ENCODE results near the gene AGBL1.

AGBL1 gene

GRCh38 chr15:86541540-86541939, 461.9 kb downstream of the AGBL1 start:
- H3K4me2 ChIP-seq (ENCODE audit: low read length, poor library complexity, severe bottlenecking), result no peak overlapping the region
- no peak overlapping the region for H2BK5ac ChIP-seq (ENCODE audit: low read depth, low read length, poor library complexity, severe bottlenecking)
- 95% methylated on average over 1 of the region's 1 CpG for WGBS
- no peaks in the 10 kb centered on the region for H3K79me1 ChIP-seq (replicated peaks; ENCODE audit: low read length, poor library complexity, severe bottlenecking)
- no peak overlapping the region for H3K4me3 ChIP-seq (ENCODE audit: insufficient read depth in 1 of 2, low read depth in 1 of 2, low read length in 2 of 2)
- H3K36me3 ChIP-seq (ENCODE audit: control insufficient read depth in 1 of 2, insufficient read depth in 2 of 2, low read depth in 1 of 2, low read length in 2 of 2), result no peaks in the 10 kb centered on the region
- H2BK15ac ChIP-seq (ENCODE audit: low read depth, poor library complexity, severe bottlenecking), result no peak overlapping the region
- H2AFZ ChIP-seq (ENCODE audit: low read depth, low read length), result no peak overlapping the region
- no peak overlapping the region for H4K91ac ChIP-seq (ENCODE audit: low read length)
- no peak overlapping the region for H3K4ac ChIP-seq (ENCODE audit: low read depth in 1 of 2, low read length in 2 of 2)
- no peak overlapping the region for H3K27ac ChIP-seq (ENCODE audit: low read length, poor library complexity, severe bottlenecking)
- H3K9me3 ChIP-seq (ENCODE audit: control insufficient read depth, low read length), result peaks cover 21% of the 10 kb centered on the region
- no peak for DNase-seq
- H3K4me1 ChIP-seq (ENCODE audit: control insufficient read depth, insufficient read depth, low read depth, low read length), result no peaks in the 10 kb centered on the region
- H2AK5ac ChIP-seq (ENCODE audit: low read length, severe bottlenecking), result no peak overlapping the region
- no peak overlapping the region for H2BK12ac ChIP-seq (ENCODE audit: low read length in 2 of 2)
- no peaks in the 10 kb centered on the region for H3K27me3 ChIP-seq (ENCODE audit: control insufficient read depth in 1 of 2, insufficient read depth in 1 of 2, low read length in 2 of 2)
- no peak overlapping the region for H3K18ac ChIP-seq (ENCODE audit: low read depth in 1 of 2, low read length in 2 of 2)
- no peak overlapping the region for H3K23ac ChIP-seq (ENCODE audit: low read length in 2 of 2)
- no peak overlapping the region for H3K9ac ChIP-seq (ENCODE audit: low read length)
- no peak overlapping the region for H4K8ac ChIP-seq (ENCODE audit: low read length)
- no peak overlapping the region for H2BK120ac ChIP-seq (ENCODE audit: low read depth, low read length)
- no peak overlapping the region for H3K14ac ChIP-seq (ENCODE audit: low read length in 2 of 2)

GRCh38 chr15:86550075-86550474, 470.4 kb downstream of the AGBL1 start:
- Histone ChIP-seq H3K4ac (ENCODE audit: low read depth in 1 of 2, low read length in 2 of 2) (no peak overlapping the region), H2BK5ac (ENCODE audit: low read depth, low read length, poor library complexity, severe bottlenecking) (no peak overlapping the region), H3K27ac (ENCODE audit: low read length, poor library complexity, severe bottlenecking) (no peak overlapping the region), H3K4me2 (ENCODE audit: low read length, poor library complexity, severe bottlenecking) (no peak overlapping the region), H3K9ac (ENCODE audit: low read length) (no peak overlapping the region), H2BK12ac (ENCODE audit: low read length in 2 of 2) (no peak overlapping the region), H3K23ac (ENCODE audit: low read length in 2 of 2) (no peak overlapping the region), H2AK5ac (ENCODE audit: low read length, severe bottlenecking) (no peak overlapping the region), H2BK120ac (ENCODE audit: low read depth, low read length) (no peak overlapping the region), H4K8ac (ENCODE audit: low read length) (no peak overlapping the region), H4K91ac (ENCODE audit: low read length) (no peak overlapping the region), H2BK15ac (ENCODE audit: low read depth, poor library complexity, severe bottlenecking) (no peak overlapping the region), H2AFZ (ENCODE audit: low read depth, low read length) (no peak overlapping the region), H3K79me1 (replicated peaks; ENCODE audit: low read length, poor library complexity, severe bottlenecking) (no peaks in the 10 kb centered on the region), H3K14ac (ENCODE audit: low read length in 2 of 2) (no peak overlapping the region), H3K4me3 (ENCODE audit: insufficient read depth in 1 of 2, low read depth in 1 of 2, low read length in 2 of 2) (no peak overlapping the region), H3K9me3 (ENCODE audit: control insufficient read depth, low read length) (peaks cover 2% of the 10 kb centered on the region), H3K4me1 (ENCODE audit: control insufficient read depth, insufficient read depth, low read depth, low read length) (no peaks in the 10 kb centered on the region), H3K27me3 (ENCODE audit: control insufficient read depth in 1 of 2, insufficient read depth in 1 of 2, low read length in 2 of 2) (no peaks in the 10 kb centered on the region), H3K36me3 (ENCODE audit: control insufficient read depth in 1 of 2, insufficient read depth in 2 of 2, low read depth in 1 of 2, low read length in 2 of 2) (no peaks in the 10 kb centered on the region), H3K18ac (ENCODE audit: low read depth in 1 of 2, low read length in 2 of 2) (no peak overlapping the region)
- DNase-seq, result no peak
- no CpG with 5 or more reads among the region's 1 CpG for WGBS

- peak; percentile 71 for DNase-seq
- H2AK5ac ChIP-seq (ENCODE audit: low read length, severe bottlenecking), result no peak overlapping the region
- no peaks in the 10 kb centered on the region for H3K9me3 ChIP-seq (ENCODE audit: control insufficient read depth, low read length)
- H3K9ac ChIP-seq (ENCODE audit: low read length), result no peak overlapping the region
- H3K14ac ChIP-seq (ENCODE audit: low read length in 2 of 2), result no peak overlapping the region
- no peaks in the 10 kb centered on the region for H3K4me1 ChIP-seq (ENCODE audit: control insufficient read depth, insufficient read depth, low read depth, low read length)
- H3K18ac ChIP-seq (ENCODE audit: low read depth in 1 of 2, low read length in 2 of 2), result no peak overlapping the region
- no peak overlapping the region for H2BK120ac ChIP-seq (ENCODE audit: low read depth, low read length)
- H3K4ac ChIP-seq (ENCODE audit: low read depth in 1 of 2, low read length in 2 of 2), result no peak overlapping the region
- no peaks in the 10 kb centered on the region for H3K27me3 ChIP-seq (ENCODE audit: control insufficient read depth in 1 of 2, insufficient read depth in 1 of 2, low read length in 2 of 2)
- H2BK15ac ChIP-seq (ENCODE audit: low read depth, poor library complexity, severe bottlenecking), result no peak overlapping the region
- H3K4me3 ChIP-seq (ENCODE audit: insufficient read depth in 1 of 2, low read depth in 1 of 2, low read length in 2 of 2), result no peak overlapping the region
- H2BK12ac ChIP-seq (ENCODE audit: low read length in 2 of 2), result no peak overlapping the region
- no peak overlapping the region for H3K23ac ChIP-seq (ENCODE audit: low read length in 2 of 2)
- no peaks in the 10 kb centered on the region for H3K36me3 ChIP-seq (ENCODE audit: control insufficient read depth in 1 of 2, insufficient read depth in 2 of 2, low read depth in 1 of 2, low read length in 2 of 2)
- no peak overlapping the region for H2BK5ac ChIP-seq (ENCODE audit: low read depth, low read length, poor library complexity, severe bottlenecking)
- no peaks in the 10 kb centered on the region for H3K79me1 ChIP-seq (replicated peaks; ENCODE audit: low read length, poor library complexity, severe bottlenecking)
- no peak overlapping the region for H3K4me2 ChIP-seq (ENCODE audit: low read length, poor library complexity, severe bottlenecking)
- no peak overlapping the region for H3K27ac ChIP-seq (ENCODE audit: low read length, poor library complexity, severe bottlenecking)
- no peak overlapping the region for H4K91ac ChIP-seq (ENCODE audit: low read length)
- no peak overlapping the region for H4K8ac ChIP-seq (ENCODE audit: low read length)
- 0% methylated on average over 1 of the region's 1 CpG for WGBS
- H2AFZ ChIP-seq (ENCODE audit: low read depth, low read length), result no peak overlapping the region
These were observed 473.4 kb downstream of the AGBL1 start for GRCh38 chr15:86553108-86553507.

- no peak overlapping the region for H3K27ac ChIP-seq (ENCODE audit: low read length, poor library complexity, severe bottlenecking)
- H2BK12ac ChIP-seq (ENCODE audit: low read length in 2 of 2), result peak overlapping the region; percentile 45 to 54
- no peak overlapping the region for H3K4me2 ChIP-seq (ENCODE audit: low read length, poor library complexity, severe bottlenecking)
- H2BK15ac ChIP-seq (ENCODE audit: low read depth, poor library complexity, severe bottlenecking), result no peak overlapping the region
- no peak overlapping the region for H3K4me3 ChIP-seq (ENCODE audit: insufficient read depth in 1 of 2, low read depth in 1 of 2, low read length in 2 of 2)
- no peaks in the 10 kb centered on the region for H3K36me3 ChIP-seq (ENCODE audit: control insufficient read depth in 1 of 2, insufficient read depth in 2 of 2, low read depth in 1 of 2, low read length in 2 of 2)
- H3K27me3 ChIP-seq (ENCODE audit: control insufficient read depth in 1 of 2, insufficient read depth in 1 of 2, low read length in 2 of 2), result no peaks in the 10 kb centered on the region
- H2BK120ac ChIP-seq (ENCODE audit: low read depth, low read length), result peak overlapping the region; percentile 34
- no peak overlapping the region for H2AFZ ChIP-seq (ENCODE audit: low read depth, low read length)
- H4K8ac ChIP-seq (ENCODE audit: low read length), result no peak overlapping the region
- no peaks in the 10 kb centered on the region for H3K79me1 ChIP-seq (replicated peaks; ENCODE audit: low read length, poor library complexity, severe bottlenecking)
- H3K18ac ChIP-seq (ENCODE audit: low read depth in 1 of 2, low read length in 2 of 2), result peak overlapping the region in 1 of 2 experiments; percentile 64
- peak; percentile 53 for DNase-seq
- no peak overlapping the region for H3K9ac ChIP-seq (ENCODE audit: low read length)
- H3K23ac ChIP-seq (ENCODE audit: low read length in 2 of 2), result no peak overlapping the region
- H4K91ac ChIP-seq (ENCODE audit: low read length), result no peak overlapping the region
- H3K4me1 ChIP-seq (ENCODE audit: control insufficient read depth, insufficient read depth, low read depth, low read length), result no peaks in the 10 kb centered on the region
- no peaks in the 10 kb centered on the region for H3K9me3 ChIP-seq (ENCODE audit: control insufficient read depth, low read length)
- H3K14ac ChIP-seq (ENCODE audit: low read length in 2 of 2), result no peak overlapping the region
- H2BK5ac ChIP-seq (ENCODE audit: low read depth, low read length, poor library complexity, severe bottlenecking), result no peak overlapping the region
- 14% methylated on average over 1 of the region's 2 CpGs for WGBS
- no peak overlapping the region for H2AK5ac ChIP-seq (ENCODE audit: low read length, severe bottlenecking)
- H3K4ac ChIP-seq (ENCODE audit: low read depth in 1 of 2, low read length in 2 of 2), result peak overlapping the region in 1 of 2 experiments; percentile 49
These were observed 475.4 kb downstream of the AGBL1 start for GRCh38 chr15:86555098-86555497.

Measured in mesenchymal stem cell (in vitro differentiated cells and primary cell).